ENCODE data around the gene STRIP1. TPM values are rescaled to one million over a fixed set of nuclear protein-coding genes. Genes with fewer than 3 reads are reported as not detected.

The STRIP1 gene
- polyA plus RNA-seq, 1 of the 3 experiments (the other 2 are of a cell fraction), result 34.6 TPM

DNA sequence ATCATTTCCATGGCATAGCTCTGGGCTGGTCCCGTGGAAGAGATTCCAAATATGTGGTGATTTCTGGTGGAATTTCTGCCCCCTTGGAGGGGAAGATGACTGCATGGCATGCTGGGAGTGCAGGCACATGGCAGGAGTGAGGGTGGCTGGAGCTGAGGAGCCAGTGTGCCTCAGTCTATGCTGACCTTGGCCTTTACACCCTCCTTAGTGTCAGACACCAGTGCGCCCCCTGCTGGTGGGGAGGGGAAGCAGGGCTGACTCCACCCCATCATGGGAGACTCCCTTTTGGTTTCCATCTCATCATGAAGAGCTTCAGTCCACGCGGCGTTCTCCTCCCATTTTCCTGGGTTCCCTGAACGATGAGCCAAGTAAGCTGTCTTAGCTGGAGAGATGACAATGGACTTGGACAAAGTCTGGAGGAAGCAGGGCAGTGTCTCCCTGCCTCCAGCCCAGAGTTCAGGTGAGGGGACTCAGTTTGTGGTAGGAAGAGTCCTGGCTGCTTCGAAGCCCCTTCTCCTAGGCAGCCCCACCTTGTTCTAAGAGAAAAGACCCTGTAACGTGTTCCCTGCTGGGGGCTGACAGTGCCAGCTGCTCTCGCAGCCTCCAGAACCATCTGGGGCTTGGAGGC is 25.7 kb downstream of the STRIP1 start:
- no peak for DNase-seq
- H3K4me3 ChIP-seq (ENCODE audit: low read depth in 2 of 2, low read length in 1 of 2), result no peak overlapping the region; a peak in 1 of 4 replicates
- H3K9me2 ChIP-seq, result no peaks in the 10 kb centered on the region
- peaks cover 10% of the 10 kb centered on the region for H4K20me1 ChIP-seq (ENCODE audit: insufficient read depth)
- peaks cover 42 to 97% of the 10 kb centered on the region in 2 experiments for H3K4me1 ChIP-seq (ENCODE audit: control insufficient read depth in 1 of 2, insufficient read depth in 2 of 2, low read depth in 1 of 2, low read length in 1 of 2)
- POLR2A ChIA-PET, result interaction anchor here (0.7 to 2.0 kb wide), 7 partner anchors 10 to 128 kb away, joined by 3 to 6 read pairs (median 5); partner anchors contain the start of gene STRIP1
- peaks cover 34% of the 10 kb centered on the region for H3F3A ChIP-seq (replicated peaks; ENCODE audit: insufficient read depth)
- TF ChIP-seq, protein P1, sequence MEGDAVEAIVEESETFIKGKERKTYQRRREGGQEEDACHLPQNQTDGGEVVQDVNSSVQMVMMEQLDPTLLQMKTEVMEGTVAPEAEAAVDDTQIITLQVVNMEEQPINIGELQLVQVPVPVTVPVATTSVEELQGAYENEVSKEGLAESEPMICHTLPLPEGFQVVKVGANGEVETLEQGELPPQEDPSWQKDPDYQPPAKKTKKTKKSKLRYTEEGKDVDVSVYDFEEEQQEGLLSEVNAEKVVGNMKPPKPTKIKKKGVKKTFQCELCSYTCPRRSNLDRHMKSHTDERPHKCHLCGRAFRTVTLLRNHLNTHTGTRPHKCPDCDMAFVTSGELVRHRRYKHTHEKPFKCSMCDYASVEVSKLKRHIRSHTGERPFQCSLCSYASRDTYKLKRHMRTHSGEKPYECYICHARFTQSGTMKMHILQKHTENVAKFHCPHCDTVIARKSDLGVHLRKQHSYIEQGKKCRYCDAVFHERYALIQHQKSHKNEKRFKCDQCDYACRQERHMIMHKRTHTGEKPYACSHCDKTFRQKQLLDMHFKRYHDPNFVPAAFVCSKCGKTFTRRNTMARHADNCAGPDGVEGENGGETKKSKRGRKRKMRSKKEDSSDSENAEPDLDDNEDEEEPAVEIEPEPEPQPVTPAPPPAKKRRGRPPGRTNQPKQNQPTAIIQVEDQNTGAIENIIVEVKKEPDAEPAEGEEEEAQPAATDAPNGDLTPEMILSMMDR (IDR thresholded peaks at IDR 0.05), result peak; percentile 81
- TF ChIP-seq SMC3 (IDR thresholded peaks at IDR 0.05; ENCODE audit: low read depth, low read length) (no peak), TAF1 (IDR thresholded peaks at IDR 0.05; ENCODE audit: borderline replicate concordance, low read depth, low read length) (no peak), TCF12 (IDR thresholded peaks at IDR 0.05) (no peak), EZH2phosphoT487 (IDR thresholded peaks at IDR 0.05; ENCODE audit: borderline replicate concordance, low read depth) (no peak)
- WGBS (ENCODE audit: low lambda C conversion rate), result 90% methylated on average over 8 of the region's 9 CpGs
- H3K36me3 ChIP-seq (replicated peaks in 1 of 2; ENCODE audit: control insufficient read depth in 1 of 2, insufficient read depth in 2 of 2, low read length in 1 of 2), result peaks cover 20 to 31% of the 10 kb centered on the region in 2 experiments
- H3K9ac ChIP-seq, result no peak overlapping the region
- no peak overlapping the region for H2AFZ ChIP-seq (ENCODE audit: low read depth)
- H3K4me2 ChIP-seq, result no peak overlapping the region
- H3K9me3 ChIP-seq, result no peaks in the 10 kb centered on the region
- CTCF ChIA-PET, result interaction anchor here (0.6 to 42.0 kb wide), 24 partner anchors 9 to 592 kb away, joined by 3 to 1768 read pairs (median 4); partner anchors contain the start of genes STRIP1 and UBL4B
- H3K27me3 ChIP-seq (ENCODE audit: insufficient read depth), result no peaks in the 10 kb centered on the region
- H3K79me2 ChIP-seq (ENCODE audit: insufficient read depth), result no peaks in the 10 kb centered on the region; the same call in 1 of the 2 replicates
- peak overlapping the region in 1 of 2 experiments; percentile 93; a peak in 2 of 4 replicates for H3K27ac ChIP-seq (ENCODE audit: low read depth in 2 of 2, low read length in 1 of 2)

DNA sequence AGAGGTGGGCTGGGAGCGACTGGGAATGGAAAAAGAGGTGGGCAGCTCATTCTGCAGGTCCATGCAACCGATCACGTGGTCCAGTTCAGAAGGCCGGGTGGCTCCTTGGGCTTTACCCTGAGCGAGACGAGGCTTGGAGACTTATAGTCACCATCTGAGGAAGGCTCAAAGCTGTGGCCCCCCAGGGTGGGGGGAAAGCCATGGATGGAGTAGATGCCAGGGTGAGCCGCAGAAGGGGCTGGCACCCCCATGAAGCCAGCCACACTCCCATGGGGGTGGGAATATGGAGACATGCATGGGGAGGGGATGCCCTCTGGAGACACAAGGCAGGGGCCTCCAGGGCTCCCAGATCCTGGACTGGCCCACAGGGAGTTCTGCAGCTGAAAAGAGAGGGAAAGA is 26.2 kb downstream of the STRIP1 start:
- CTCF ChIA-PET, result interaction anchor here (0.6 to 42.0 kb wide), 15 partner anchors 9 to 592 kb away, joined by 3 to 1768 read pairs (median 5); partner anchors contain the start of genes STRIP1 and UBL4B

More for the DNA sequence above, 26.2 kb downstream of the STRIP1 start:
- POLR2A ChIA-PET, result interaction anchor here (0.7 to 2.0 kb wide), 4 partner anchors 11 to 41 kb away, joined by 3 to 6 read pairs (median 4); no protein-coding TSS in a partner anchor
- Histone ChIP-seq H3K4me3 (ENCODE audit: low read depth in 2 of 2, low read length in 1 of 2) (no peak overlapping the region), H2AFZ (ENCODE audit: low read depth) (no peak overlapping the region), H3F3A (replicated peaks; ENCODE audit: insufficient read depth) (peaks cover 31% of the 10 kb centered on the region), H3K9me2 (no peaks in the 10 kb centered on the region), H3K27ac (ENCODE audit: low read depth in 2 of 2, low read length in 1 of 2) (peak overlapping the region in 1 of 2 experiments; percentile 93; a peak in 2 of 4 replicates), H3K79me2 (ENCODE audit: insufficient read depth) (no peaks in the 10 kb centered on the region; the same call in 1 of the 2 replicates), H3K36me3 (replicated peaks in 1 of 2; ENCODE audit: control insufficient read depth in 1 of 2, insufficient read depth in 2 of 2, low read length in 1 of 2) (peaks cover 20 to 27% of the 10 kb centered on the region in 2 experiments), H3K27me3 (ENCODE audit: insufficient read depth) (no peaks in the 10 kb centered on the region), H3K9ac (no peak overlapping the region), H3K9me3 (no peaks in the 10 kb centered on the region), H3K4me1 (ENCODE audit: control insufficient read depth in 1 of 2, insufficient read depth in 2 of 2, low read depth in 1 of 2, low read length in 1 of 2) (peaks cover 37 to 95% of the 10 kb centered on the region in 2 experiments), H3K4me2 (no peak overlapping the region), H4K20me1 (ENCODE audit: insufficient read depth) (peaks cover 10% of the 10 kb centered on the region)
- TF ChIP-seq FOXJ3 (CRISPR knock-in tag; IDR thresholded peaks at IDR 0.05), result no peak
- TF ChIP-seq SIN3A (IDR thresholded peaks at IDR 0.05; ENCODE audit: borderline replicate concordance, low read depth, low read length), result no peak
- TF ChIP-seq TCF12 (IDR thresholded peaks at IDR 0.05), result no peak
- no peak for TF ChIP-seq REST (IDR thresholded peaks at IDR 0.05; ENCODE audit: low read depth, low read length)
- TF ChIP-seq GABPA (IDR thresholded peaks at IDR 0.05; ENCODE audit: low read depth), result no peak
- no peak for TF ChIP-seq EZH2phosphoT487 (IDR thresholded peaks at IDR 0.05; ENCODE audit: borderline replicate concordance, low read depth)
- no peak for TF ChIP-seq RAD21 (IDR thresholded peaks at IDR 0.05; ENCODE audit: low read length)
- DNase-seq, result no peak
- WGBS (ENCODE audit: low lambda C conversion rate), result 96% methylated on average over 7 of the region's 7 CpGs
